GM18520 (cell line): ENCODE data around the gene ARID3C.

Experiments used
- ATAC-seq: cut with Tn5 transposase; IDR thresholded peaks from one replicate; pipeline ENCODE4 v1.9.1; 2021; ENCODE audit not compliant: unreplicated experiment

Gene ARID3C

DNA sequence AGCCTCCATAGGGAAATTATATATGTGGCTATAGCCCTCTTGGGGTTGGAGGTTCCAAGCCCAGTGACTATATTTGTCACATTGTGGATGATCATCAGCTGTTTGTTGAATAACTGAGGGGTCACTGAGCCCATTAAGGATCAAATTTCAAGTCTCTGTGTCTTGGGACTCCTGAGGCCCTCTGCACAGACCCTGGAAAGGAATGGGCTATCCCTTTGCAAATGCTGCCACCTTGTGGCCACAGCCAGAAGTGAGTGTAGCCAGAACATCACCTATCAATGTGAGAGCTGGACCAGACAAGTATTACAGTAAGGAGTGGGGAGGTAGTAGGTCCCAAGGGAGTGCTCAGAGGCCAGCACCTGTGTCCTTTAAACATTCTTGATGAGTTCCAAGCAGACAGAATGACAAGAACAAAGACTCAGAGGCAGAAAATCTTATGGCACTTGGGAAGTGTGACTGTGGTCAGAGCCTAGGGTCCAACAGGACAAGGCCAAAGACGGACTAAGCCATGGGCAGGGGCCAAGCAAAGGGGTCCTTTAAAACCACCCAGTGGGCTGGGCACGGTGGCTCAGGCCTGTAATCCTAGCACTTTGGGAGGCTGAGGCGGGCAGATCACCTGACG, 25.1 kb downstream of the ARID3C start:
- ATAC-seq = no peak

DNA sequence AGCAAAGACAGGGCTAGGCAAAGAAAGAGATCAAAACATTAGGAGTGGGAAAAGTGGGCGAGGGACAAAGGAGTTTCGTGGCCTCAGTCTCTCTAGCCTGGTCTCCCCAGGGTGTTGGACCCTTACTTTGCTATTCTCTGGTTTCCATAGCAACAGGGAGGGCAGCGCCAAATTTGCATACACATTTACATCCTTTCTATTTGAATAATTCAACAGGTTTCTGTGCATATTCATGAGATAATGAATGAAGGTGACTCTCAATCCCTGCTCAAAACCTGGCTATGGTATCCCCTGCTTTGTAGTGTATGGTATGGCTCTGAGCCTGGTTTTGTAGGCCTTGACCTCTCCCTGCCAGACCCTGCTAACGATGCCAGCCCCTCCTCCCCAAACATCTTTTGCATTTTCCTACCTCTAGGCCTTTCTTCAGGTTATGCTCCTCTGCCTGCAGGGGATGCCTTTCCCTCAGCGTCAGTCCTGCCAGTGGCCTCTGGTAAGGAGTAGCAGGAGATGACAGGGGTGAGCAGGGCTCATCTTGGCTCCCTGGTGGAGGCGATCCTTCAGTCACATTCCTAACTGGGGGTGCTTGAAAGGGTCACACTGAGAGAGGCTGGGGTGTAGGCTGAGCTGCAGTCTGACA, 26.8 kb downstream of the ARID3C start:
- ATAC-seq = no peak

DNA sequence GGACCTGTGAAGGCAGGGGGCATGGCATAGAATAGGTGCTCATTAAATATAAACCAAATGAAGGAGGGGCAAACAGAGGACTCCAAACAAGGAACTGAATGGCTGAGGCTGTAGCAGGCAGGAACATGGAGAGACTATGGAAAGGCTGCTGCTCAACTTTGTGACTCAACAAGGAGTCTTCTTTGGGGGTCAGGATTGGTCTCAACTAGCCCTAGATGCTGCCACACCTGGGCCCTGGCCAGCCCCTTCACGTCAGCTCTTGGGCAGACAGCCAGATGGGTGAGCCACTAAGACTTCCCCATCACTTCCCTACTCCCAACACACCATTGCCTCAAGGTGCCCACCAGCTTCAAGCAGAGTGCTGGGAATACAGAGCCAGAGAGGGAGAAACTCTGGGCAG, 28.0 kb downstream of the ARID3C start:
- ATAC-seq = no peak

DNA sequence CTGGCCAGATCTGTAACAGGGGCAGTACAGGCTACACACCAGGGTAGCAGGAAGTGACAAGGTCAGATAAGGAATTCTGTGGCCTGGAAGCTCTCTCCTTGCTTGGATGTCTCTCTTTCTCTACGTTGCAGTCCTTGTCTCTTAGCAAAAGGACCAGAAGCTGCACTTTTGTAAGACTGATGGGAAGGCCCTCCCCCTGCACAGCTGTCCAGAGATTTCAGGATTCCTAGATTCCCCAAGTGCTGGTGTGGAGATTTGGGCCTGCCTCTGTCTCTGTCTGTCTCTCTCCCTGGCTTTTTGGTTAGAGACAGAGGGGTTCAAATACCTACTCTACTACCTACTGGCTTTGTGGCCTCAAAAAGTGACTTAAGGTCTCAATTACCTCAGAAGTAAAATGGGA, 29.3 kb downstream of the ARID3C start:
- no peak for ATAC-seq

DNA sequence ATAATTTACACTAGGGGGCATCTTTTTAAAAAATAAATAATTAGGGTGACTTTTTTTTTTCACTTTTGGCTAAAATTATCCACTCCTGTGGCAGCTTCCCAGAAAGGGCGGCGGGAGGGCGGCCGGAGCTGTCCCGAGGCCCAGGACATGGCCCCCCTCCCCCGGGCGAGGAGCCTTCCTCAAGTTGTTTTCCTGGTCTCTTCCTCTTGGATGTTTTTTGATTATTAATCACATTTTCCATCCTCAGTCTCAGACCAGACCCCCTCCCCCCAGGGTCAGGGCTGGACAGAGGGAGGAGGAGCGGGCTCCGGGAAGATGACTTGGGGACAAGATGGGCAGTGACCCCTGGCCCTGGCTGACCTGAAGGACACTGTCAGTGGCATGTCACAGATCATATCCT, 34.7 kb downstream of the ARID3C start:
- ATAC-seq = no peak

DNA sequence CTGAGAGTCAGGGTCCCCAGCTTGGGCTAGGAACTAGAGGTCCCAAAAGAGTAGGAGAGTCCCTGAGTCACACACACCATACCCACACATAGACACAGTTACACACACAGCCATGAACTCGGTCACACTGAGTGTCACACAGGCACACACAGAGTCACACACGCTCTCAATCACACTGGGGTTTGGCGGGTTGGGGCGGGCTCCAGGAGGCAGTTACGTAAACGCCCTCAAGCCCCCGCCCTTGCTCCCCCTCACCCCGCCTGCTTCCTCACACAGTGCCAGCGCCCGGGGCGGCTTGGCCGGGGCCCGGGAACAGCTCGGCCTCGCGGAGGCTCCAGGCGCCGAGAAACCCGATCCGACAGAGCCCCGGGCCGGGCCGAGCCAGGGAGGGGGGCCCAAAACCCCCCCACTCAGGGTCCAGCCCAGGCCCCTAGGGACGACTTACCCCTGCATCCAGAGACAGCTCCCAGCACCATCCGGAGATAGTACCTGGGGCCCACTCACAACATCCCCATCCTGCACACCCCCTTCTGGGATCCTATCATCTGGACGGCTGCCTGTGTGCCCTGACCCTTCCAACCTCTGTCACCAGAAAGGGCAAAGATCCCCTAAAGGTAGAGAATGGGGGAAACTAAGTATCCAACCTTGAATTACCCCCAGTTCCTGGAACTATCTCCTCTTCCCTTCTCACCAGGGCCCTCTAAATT, 35.8 kb downstream of the ARID3C start:
- no peak for ATAC-seq

DNA sequence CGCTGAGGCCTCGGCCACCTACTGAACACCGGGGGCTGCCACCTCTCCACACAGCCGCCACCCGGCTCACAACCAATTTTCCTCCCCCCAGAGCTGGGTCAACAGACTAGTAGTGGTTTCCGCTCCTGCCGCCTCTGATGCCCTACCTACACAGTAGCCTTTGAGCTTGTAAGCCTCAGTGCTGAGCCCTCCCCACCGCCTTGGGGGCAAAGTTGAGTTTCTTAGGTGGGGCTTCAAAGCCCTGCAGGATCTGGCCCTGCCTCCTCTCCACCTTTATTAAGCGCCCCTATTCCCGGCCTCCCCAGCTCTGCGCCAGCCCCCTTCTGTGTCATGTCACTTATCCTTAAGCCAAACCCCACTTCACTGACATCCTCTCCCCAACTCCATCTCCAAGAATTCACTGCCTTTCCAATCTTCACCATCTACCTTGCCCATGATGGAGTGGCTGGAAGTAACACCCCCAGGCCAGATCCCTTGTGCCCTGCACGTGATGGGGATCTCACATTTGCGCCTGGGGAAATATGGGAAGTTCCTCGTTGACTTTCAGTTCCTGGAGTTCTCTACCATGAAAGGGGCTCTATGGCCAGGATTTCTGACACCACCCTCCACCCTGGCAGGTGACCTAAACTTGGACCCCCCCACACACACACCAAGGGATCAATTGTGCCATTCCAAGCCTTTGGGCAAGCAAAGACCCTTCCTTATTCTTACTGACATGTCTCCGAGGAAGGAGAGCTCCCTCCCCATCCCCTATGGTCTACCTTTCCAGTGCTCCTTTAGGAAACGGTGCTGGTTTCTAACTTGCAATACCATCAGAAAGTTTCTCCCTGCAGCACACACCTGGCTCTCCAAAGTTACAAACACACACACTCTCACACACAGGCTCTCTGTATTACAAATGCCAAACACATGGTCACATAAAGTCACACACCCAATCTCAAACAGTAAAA, 36.7 kb downstream of the ARID3C start:
- no peak for ATAC-seq

DNA sequence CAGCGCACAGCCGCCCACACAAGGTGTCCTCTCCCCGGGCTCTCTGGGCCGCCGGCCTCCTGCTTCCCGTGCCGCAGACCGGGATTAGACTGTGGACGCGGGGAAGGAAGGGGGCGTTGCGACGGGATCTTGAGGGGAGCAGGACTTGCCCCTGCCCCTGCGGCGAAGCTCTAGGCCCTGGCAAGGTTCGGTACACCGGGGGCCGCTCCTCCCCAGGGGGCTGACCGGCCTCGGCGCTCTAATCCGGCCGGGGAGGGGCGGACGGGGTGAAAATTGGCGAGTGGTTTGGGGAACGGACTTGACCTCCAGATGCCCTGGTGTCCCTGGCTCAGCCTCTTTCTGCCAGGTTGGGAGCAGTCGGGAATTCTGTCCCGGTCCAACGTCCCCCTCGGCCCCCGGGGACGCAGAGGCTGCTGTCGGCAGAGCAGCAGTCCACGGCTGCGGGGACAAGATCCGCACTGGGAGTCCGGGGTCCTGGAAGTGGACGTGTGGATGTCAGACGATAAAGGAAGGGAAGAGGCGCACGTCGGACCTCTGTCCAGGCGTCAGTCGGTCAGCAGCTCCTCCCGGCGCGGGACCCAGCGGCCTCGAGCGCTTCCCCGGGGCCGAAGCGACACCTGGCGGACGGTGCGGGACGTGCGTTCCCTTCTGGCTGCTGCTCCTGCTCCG, 37.5 kb downstream of the ARID3C start:
- ATAC-seq = no peak

DNA sequence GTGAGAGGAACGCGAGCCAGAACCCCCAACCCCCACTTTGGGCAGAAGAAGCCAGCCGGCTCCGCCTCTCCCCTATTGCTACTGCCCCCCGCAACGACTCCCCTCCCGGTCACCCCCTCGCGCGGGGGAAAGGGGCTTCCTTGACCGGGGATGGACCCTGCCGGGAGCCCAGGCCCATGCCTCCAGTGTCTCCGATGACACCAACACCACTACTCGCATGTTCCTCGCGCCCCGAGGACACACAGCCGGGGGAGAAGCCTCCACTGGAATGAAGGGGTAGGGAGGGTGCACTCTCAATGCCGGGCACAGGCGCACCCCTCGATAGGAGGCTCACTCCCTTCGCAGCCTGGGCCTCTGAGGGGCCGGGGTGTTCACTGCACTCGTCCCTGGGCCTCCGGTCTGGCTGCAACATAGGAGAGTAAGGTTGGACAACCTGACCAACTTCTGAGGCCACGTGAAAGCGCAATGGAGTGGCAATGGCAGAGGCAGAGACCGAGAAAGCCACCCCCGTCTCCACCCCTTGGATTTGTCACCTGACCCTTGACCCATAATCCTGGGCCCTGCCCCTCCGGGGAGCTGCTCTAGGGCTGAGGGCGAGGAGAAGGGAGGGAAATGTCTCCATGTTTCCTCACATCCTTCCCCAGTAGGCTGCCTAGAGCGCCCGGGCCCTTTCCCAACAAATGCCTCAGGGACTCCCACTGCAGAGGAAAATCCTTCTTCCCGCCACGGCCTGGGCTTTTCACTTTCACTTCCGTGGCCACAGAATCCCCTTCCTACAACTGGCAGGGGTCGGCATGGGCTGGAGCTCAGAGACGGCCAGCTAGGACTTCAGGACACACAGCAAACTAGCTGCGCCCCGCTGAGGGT, 38.3 kb downstream of the ARID3C start:
- no peak for ATAC-seq

DNA sequence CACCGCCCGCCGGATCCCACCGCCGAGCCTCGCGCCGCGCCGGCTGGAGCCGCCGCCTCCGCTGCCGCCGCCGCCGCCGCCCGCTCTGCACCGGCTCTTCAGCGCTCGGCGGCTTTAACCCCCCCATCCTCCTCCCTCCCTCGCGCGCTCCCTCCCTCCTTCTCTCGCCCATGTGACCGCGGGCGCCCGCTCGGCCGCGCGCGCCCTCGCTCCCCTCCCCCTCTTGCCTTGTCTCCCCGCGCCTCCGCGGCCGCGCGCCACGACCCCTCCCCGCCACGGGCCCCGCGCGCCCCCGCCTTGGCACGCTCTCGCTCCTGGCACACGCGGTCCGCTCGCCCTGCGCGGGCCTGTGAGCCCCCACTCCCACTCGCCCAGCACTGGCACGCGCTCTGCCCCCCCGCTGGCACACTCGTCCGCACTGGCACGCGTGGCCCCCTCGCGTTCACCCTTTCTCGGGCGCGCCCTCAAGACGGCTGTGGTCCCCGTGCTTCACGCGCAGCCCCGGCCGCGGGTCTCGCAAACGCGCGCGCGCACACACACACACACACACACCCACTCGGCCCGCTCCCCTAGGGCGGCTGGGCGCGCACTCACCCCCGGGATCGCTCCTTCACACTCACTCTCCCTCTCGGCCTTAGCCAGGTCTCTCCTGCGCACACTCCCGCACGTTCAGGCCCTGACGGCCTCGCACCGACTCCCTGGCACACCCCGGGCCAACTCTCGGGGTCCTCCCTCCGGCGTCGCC, 39.1 kb downstream of the ARID3C start, which contains the start of gene CNTFR:
Gene CNTFR (minus strand): TSS at position 89 of the 745 bp plus-strand sequence. CDS start 20,743 bp downstream, outside the sequence.
- ATAC-seq = no peak

DNA sequence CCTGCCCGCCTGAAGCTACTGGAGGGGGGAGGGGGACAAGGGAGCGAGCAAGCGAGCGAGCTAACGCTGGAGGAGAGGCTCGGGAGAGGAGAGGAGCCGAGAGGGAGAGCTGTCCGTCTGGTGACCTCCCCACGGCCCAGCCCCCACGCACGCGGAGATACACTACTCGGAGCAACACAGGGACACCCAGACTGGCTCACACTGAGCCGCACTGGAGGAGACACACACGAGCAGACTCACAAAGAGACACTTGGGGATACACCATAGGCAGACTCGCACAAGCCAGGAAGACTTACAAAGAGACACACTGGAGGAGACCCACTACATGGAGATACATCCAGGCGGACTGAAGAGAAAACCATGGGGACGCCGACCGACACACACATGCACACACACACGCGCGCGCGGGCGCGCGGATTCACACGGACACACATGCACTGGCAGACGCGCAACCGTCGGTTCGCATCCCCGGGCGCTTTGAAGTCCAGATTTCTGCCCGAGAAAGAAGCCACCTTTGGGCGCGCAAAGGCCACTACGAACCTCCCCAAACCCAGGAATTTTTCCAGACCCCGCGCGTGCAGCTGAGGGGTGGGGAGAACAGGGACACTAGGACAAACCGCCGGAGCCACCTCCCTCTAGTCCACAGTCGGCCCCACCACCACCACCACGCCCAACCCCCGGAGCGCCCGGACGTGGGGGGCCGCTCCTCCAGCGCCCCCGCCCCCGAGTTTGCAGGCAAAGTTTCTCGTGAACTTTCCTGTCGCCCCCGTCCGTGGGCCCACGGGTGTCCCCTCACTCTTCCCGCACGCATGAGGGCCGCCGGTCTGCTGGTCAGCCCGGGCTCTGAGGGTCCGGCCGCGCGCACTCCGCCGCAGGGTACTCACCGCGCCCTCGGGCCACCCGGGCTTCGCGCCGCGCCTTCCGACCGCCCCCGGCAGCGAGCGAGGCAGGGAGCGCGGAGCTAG, 39.9 kb downstream of the ARID3C start:
- ATAC-seq = no peak

DNA sequence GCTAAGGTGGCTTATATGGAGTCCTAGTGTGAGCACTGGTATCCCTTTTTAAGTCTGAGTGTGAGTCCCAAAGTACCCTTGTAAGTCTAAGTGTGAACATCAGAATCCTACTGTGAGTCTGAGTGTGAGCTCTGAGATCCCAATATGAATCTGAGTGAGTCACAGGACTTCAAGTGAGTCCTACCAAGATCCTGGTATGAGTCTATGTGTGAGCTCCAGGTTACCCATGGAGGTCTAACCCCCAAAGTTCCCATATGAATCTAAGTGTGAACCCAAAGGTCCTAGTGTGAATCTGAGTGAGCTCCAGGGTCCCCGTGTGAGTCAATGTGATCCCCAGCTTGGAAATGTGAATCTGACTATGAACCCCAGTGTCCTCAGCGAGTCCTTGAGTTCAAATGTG, 41.6 kb downstream of the ARID3C start:
- ATAC-seq = no peak

DNA sequence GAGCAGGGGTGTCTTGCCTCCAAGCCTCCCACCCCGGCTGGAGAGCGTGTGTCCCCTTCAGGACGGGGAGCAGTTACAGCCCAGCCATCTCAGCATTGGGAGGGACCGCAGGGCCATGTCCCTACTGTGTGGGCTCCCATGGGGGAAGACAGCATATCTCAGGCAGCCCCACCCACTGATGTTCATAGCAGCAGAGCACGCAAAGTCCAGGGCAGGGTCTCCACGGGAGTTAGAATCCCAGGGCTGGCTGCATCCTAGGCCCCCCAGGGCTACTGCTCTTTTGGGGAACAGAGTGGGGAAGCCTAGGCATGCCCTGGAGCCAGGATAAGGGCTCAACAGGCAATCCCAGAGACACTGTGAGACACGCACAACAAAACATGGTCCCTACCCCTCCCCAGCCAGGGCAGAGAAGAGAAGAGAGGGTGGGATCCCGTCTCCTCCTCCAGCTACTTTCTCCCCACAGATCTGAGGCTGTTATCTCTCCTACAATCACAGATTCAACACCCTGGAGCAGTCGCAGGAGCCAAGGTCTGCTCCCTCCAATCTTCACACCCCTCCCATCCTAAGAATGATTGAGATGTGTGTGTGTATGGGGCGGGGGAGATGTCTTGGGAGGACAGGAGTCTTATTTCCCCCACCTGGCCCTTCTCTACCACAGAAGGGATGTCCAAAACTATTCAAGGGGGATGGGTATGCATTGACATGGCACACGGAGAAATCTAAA, 42.8 kb downstream of the ARID3C start:
- ATAC-seq = no peak

DNA sequence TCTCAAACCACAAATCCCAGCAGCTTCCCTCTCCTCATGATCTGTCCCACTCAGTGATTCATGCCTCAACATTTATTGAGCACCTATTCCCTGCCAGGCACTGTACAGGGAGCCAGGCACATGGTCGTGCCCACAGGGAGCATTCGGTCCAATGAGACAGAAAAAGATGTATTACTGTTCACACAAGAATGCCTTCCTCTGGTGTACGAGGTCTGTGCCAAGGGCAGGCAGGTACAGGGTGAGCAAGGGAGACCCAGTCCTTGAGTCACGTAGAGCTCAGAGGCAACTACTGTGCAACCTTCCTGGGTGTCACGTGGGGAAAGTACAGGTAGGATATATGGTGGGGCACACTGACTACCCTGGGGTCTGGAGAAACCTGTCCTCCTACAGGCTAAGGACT, 43.9 kb downstream of the ARID3C start:
- no peak for ATAC-seq

DNA sequence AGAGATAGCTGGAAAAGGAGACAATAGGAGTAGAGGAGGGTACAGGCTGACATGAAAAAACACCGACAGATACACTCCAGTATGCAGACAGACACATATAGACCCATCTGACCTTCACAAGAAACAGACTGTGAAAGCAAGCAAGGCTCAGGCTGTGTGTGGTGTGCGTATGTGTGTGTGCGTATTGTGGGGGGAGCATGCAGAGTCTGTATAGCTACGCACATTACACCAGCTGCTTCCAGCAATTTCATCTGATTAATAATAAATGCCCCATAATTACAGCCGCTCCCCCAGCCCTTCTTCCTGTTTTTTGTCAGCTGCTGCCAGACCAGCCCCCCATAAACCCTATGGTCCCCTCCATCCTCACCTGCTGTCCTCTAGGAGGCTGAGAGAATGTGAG, 46.1 kb downstream of the ARID3C start:
- ATAC-seq = no peak

DNA sequence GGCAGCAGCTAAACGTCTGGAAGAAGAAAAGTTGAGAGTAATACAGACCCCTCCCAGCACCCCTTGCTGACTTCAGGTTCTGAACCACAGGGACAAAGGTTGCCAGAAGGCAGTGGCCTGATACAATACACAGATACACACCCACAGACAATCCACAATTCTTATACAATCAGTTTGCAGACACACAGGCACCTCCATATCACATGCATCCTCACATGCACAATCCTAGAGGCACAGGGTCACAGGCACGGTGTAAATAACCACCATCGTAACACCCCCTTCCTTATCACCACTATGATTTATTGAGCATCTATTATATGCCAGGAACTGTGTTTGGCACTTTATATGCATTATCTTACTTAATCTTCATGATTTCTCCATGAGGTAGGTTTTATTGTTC, 47.5 kb downstream of the ARID3C start:
- no peak for ATAC-seq

DNA sequence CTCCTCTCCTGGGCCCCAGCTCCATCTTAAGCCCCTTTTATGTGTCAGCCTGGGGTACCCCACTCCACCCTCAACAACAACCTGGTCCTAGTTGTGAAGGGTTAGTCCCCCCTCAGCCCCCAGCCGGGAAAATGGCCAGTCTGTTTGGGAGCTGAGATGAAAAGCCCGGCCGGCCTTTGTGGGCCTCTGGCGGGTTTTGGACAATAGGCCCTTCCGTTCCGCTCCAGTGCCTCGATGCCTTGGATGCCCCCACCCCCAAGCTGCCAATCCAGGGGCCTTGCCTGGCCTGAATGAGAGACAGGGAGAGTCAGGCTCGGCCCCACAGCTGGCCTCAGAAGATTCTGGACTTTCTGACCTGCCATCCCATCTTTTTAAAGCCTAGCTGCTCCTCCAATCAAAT, 48.5 kb downstream of the ARID3C start:
- ATAC-seq = no peak
